Fibroblast of lung (primary cell): ENCODE results near the gene OR6X1.
"Not testable (repeated sequence)": the region's sequence is repeated elsewhere in the genome, so short reads cannot be mapped to it uniquely, and the experiment has no call there.

Experiments
- CTCF ChIP-seq, 2 donors: IDR thresholded peaks in 1 of 2; conservative IDR thresholded peaks in 1 of 2; 1 replicate in 1 of 2; 2 replicates in 1 of 2; pipeline ENCODE4 v1.5.1; 2011 to 2012; ENCODE audit warnings: low read length in 2 of 2, control low read depth in 1 of 2, inconsistent platforms in 1 of 2, low read depth in 1 of 2, mild to moderate bottlenecking in 1 of 2
- EZH2 ChIP-seq: IDR thresholded peaks from 2 replicates; pipeline ENCODE4 v1.5.1; 2012; ENCODE audit warnings: low read length, control low read depth, mild to moderate bottlenecking; ENCODE audit errors: missing control alignments

- TF ChIP-seq CTCF (conservative IDR thresholded peaks at IDR 0.05 in 1 of 2, IDR thresholded peaks at IDR 0.05 in 1 of 2; ENCODE audit: low read depth in 1 of 2, low read length in 2 of 2); EZH2: not testable (repeated sequence)
These were observed 41.7 kb downstream of the OR6X1 start for GRCh38 chr11:123712627-123713026.
